Erythroblast (primary cell): ENCODE data around the gene LRRC3.

Experiments used
- GATA1 ChIP-seq: IDR thresholded peaks from 2 replicates; pipeline ENCODE4 v1.6.1; 2011; ENCODE audit warnings: low read depth, mild to moderate bottlenecking, control low read depth, low read length, moderate library complexity
- POLR2A ChIP-seq: IDR thresholded peaks from 2 replicates; pipeline ENCODE4 v1.6.1; 2011; ENCODE audit warnings: mild to moderate bottlenecking, low read length

DNA sequence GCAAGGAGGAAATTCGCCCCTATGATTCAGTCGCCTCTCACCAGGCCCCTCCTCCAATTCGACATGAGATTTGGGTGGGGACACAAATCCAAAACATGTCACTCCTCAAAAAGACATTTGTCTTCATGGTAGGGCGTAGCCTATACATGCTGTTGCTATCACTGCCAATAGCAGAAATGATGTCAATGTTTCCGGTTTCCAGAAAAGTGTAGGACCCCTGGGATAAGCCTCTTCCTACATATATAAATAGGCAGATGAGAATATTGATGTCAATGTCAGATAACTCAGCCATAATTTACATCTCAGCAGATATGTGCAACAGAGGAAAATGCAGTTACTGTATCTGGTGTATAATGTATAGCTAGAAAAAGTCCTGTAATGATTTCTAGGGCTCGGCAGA is 16.7 kb downstream of the LRRC3 start:
- TF ChIP-seq POLR2A (no peak), GATA1 (no peak)
